ENCODE measurements around the gene FOXP1. TPM values are rescaled to one million over a fixed set of nuclear protein-coding genes. Genes with fewer than 3 reads are reported as not detected.

Gene FOXP1
- total and polyA plus RNA-seq, 7 experiments from 2014 or later: 104 to 537 (median 444) TPM

GRCh38 chr3:71065764-71066013, 517.8 kb downstream of the FOXP1 start:
- Histone ChIP-seq H3K9me3 (ENCODE audit: control insufficient read depth in 2 of 3, low read length in 3 of 3) (no peaks in the 10 kb centered on the region), H3K36me3 (ENCODE audit: control insufficient read depth in 2 of 3, insufficient read depth in 3 of 3, low read length in 3 of 3) (peaks cover 0 to 4% (median 0%) of the 10 kb centered on the region in 3 experiments), H3K4me1 (ENCODE audit: control insufficient read depth in 2 of 2, insufficient read depth in 2 of 2, low read length in 2 of 2) (peaks cover 59 to 61% of the 10 kb centered on the region in 2 donors), H3K27ac (ENCODE audit: low read depth, low read length) (peak overlapping the region; percentile 92), H3K4me3 (ENCODE audit: low read length) (peak overlapping the region; percentile 73), H3K27me3 (ENCODE audit: control insufficient read depth in 2 of 2, insufficient read depth in 2 of 2, low read length in 2 of 2) (no peaks in the 10 kb centered on the region)
- H3K4me3 Mint-ChIP-seq: peak overlapping the region in 9 of 10 donors; percentile 90 to 97 (median 95)
- ChIA-PET CTCF (interaction anchor here (0.7 to 1.4 kb wide), 2 partner anchors 60 to 61 kb away, joined by 3 read pairs; no protein-coding TSS in a partner anchor), POLR2A (interaction anchor here (1.0 to 6.3 kb wide), 7 partner anchors 13 to 517 kb away, joined by 3 to 48 read pairs (median 4); partner anchors contain the start of gene FOXP1)
- H3K27ac Mint-ChIP-seq: peak overlapping the region in 7 of 9 donors; percentile 96 to 99 (median 98)
- peaks cover 0 to 2% (median 0%) of the 10 kb centered on the region in 5 donors for H3K36me3 Mint-ChIP-seq
- DNase-seq (no peak), ATAC-seq (no peak)
- peaks cover 48 to 69% (median 67%) of the 10 kb centered on the region in 7 donors for H3K4me1 Mint-ChIP-seq
- intact Hi-C loops (cut with micrococcal nuclease): loop anchor here (1.0 to 10.0 kb wide), 16 partner anchors 8 to 1981 kb away; partner anchors contain the start of genes ARL6IP5 (in 1 of the 2) and UBA3 (in 1 of the 2)
- H3K9me3 Mint-ChIP-seq: peaks cover 0 to 4% (median 0%) of the 10 kb centered on the region in 11 donors
- no peaks in the 10 kb centered on the region for H3K27me3 Mint-ChIP-seq

DNA sequence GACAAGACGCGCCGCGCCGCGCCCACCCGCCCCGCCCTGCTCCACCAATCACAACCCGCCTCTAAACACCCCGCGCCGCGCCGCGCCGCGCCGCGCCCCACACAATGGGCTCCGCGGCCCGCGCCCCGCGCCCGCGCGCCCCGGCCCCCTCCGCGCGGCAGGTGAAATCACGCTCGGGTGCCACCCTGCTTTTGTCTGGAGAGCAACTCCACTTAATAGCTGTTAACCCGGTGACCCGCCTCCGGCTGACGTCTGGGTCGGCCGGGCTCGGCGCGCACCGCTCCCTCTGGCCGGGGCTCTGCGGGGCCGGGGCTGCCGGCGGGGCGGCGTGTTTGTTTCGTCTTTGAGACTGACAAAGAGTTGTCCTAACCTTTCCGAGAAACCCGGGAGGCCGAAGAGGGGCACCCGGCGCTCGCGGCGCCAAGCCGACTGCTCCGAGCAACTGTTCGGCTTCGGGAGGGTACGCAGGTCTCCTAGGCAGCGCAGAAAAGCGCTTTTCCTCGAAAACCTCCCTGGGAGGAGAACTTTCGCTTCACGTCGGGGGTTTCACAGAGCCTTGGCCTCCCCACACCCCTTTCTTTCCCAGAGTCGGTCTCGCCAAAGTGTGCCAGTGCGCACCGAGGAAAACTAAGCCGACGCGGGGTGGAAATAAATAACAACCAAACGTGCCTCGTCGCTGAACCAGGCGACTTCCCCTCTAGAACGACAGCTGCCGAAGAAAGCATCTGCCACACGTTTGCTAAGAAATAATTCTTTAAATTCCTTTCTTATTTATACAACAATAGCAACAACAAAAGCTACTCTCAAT, 518.4 kb downstream of the FOXP1 start:
- Mint-ChIP-seq H3K9me3 (peaks cover 0 to 4% (median 0%) of the 10 kb centered on the region in 11 donors), H3K4me3 (peak overlapping the region in 9 of 10 donors; percentile 90 to 97 (median 95)), H3K27me3 (no peaks in the 10 kb centered on the region), H3K4me1 (peaks cover 49 to 69% (median 67%) of the 10 kb centered on the region in 7 donors), H3K36me3 (peaks cover 0 to 2% (median 0%) of the 10 kb centered on the region in 5 donors), H3K27ac (peak overlapping the region in 7 of 9 donors; percentile 96 to 99 (median 98))
- CTCF ChIA-PET: interaction anchor here (0.7 to 1.4 kb wide), 2 partner anchors 59 to 61 kb away, joined by 3 read pairs; no protein-coding TSS in a partner anchor
- Histone ChIP-seq H3K36me3 (ENCODE audit: control insufficient read depth in 2 of 3, insufficient read depth in 3 of 3, low read length in 3 of 3) (peaks cover 0 to 4% (median 0%) of the 10 kb centered on the region in 3 experiments), H3K9me3 (ENCODE audit: control insufficient read depth in 2 of 3, low read length in 3 of 3) (no peaks in the 10 kb centered on the region), H3K27me3 (ENCODE audit: control insufficient read depth in 2 of 2, insufficient read depth in 2 of 2, low read length in 2 of 2) (no peaks in the 10 kb centered on the region), H3K27ac (ENCODE audit: low read depth, low read length) (peak overlapping the region; percentile 92), H3K4me1 (ENCODE audit: control insufficient read depth in 2 of 2, insufficient read depth in 2 of 2, low read length in 2 of 2) (peaks cover 55 to 64% of the 10 kb centered on the region in 2 donors), H3K4me3 (ENCODE audit: low read length) (peak overlapping the region; percentile 73)
- POLR2A ChIA-PET: interaction anchor here (1.0 to 6.3 kb wide), 7 partner anchors 13 to 518 kb away, joined by 3 to 48 read pairs (median 4); partner anchors contain the start of gene FOXP1
- DNase-seq (peak; percentile 54 to 75 (median 66)), ATAC-seq (peak; percentile 67)
- intact Hi-C loops (cut with micrococcal nuclease): loop anchor here (1.0 to 10.0 kb wide), 22 partner anchors 8 to 1980 kb away; partner anchors contain the start of genes ARL6IP5 (in 1 of the 2) and UBA3 (in 1 of the 2)

- Histone ChIP-seq H3K27ac (ENCODE audit: low read depth, low read length) (peak overlapping the region; percentile 82), H3K27me3 (ENCODE audit: control insufficient read depth in 2 of 2, insufficient read depth in 2 of 2, low read length in 2 of 2) (no peaks in the 10 kb centered on the region), H3K4me3 (ENCODE audit: low read length) (peak overlapping the region; percentile 74), H3K4me1 (ENCODE audit: control insufficient read depth in 2 of 2, insufficient read depth in 2 of 2, low read length in 2 of 2) (peaks cover 55 to 64% of the 10 kb centered on the region in 2 donors), H3K36me3 (ENCODE audit: control insufficient read depth in 2 of 3, insufficient read depth in 3 of 3, low read length in 3 of 3) (peaks cover 0 to 4% (median 0%) of the 10 kb centered on the region in 3 experiments), H3K9me3 (ENCODE audit: control insufficient read depth in 2 of 3, low read length in 3 of 3) (no peaks in the 10 kb centered on the region)
- Mint-ChIP-seq H3K27me3 (no peaks in the 10 kb centered on the region), H3K4me1 (peaks cover 47 to 69% (median 67%) of the 10 kb centered on the region in 7 donors), H3K36me3 (peaks cover 0 to 2% (median 0%) of the 10 kb centered on the region in 5 donors), H3K9me3 (peaks cover 0 to 4% (median 0%) of the 10 kb centered on the region in 11 donors), H3K4me3 (no peak overlapping the region), H3K27ac (no peak overlapping the region)
- DNase-seq: peak in 8 of 9 donors; percentile 35 to 86 (median 84)
- ChIA-PET CTCF (interaction anchor here (0.6 to 1.4 kb wide), 3 partner anchors 10 to 60 kb away, joined by 3 to 4 read pairs (median 4); no protein-coding TSS in a partner anchor), POLR2A (interaction anchor here (0.7 to 6.3 kb wide), 7 partner anchors 12 to 660 kb away, joined by 3 to 48 read pairs (median 3); partner anchors contain the start of gene FOXP1)
- peak; percentile 64 for ATAC-seq
- intact Hi-C loops (cut with micrococcal nuclease): loop anchor here (1.0 to 10.0 kb wide), 17 partner anchors 8 to 1980 kb away; partner anchors contain the start of genes ARL6IP5 (in 1 of the 2) and UBA3 (in 1 of the 2)
Measured at GRCh38 chr3:71064291-71064955, 519.1 kb downstream of the FOXP1 start.

GRCh38 chr3:71063773-71064290, 519.7 kb downstream of the FOXP1 start:
- no peaks in the 10 kb centered on the region for H3K9me3 ChIP-seq (ENCODE audit: control insufficient read depth in 2 of 3, low read length in 3 of 3)
- intact Hi-C loops (cut with micrococcal nuclease): loop anchor here (1.0 to 10.0 kb wide), 18 partner anchors 8 to 1979 kb away; partner anchors contain the start of genes ARL6IP5 (in 1 of the 2) and UBA3 (in 1 of the 2)
- ATAC-seq (peak; percentile 28), DNase-seq (peak in 2 of 9 donors; percentile 53 to 60)
- H3K27ac ChIP-seq (ENCODE audit: low read depth, low read length): peak overlapping the region; percentile 82
- peaks cover 0 to 2% (median 0%) of the 10 kb centered on the region in 5 donors for H3K36me3 Mint-ChIP-seq
- no peaks in the 10 kb centered on the region for H3K27me3 ChIP-seq (ENCODE audit: control insufficient read depth in 2 of 2, insufficient read depth in 2 of 2, low read length in 2 of 2)
- H3K4me1 Mint-ChIP-seq: peaks cover 51 to 69% (median 67%) of the 10 kb centered on the region in 7 donors
- no peak overlapping the region for H3K27ac Mint-ChIP-seq
- CTCF ChIA-PET: interaction anchor here (0.6 to 1.1 kb wide), 2 partner anchors 9 to 59 kb away, joined by 4 read pairs; no protein-coding TSS in a partner anchor
- peaks cover 0 to 4% (median 0%) of the 10 kb centered on the region in 11 donors for H3K9me3 Mint-ChIP-seq
- peaks cover 0 to 4% (median 0%) of the 10 kb centered on the region in 3 experiments for H3K36me3 ChIP-seq (ENCODE audit: control insufficient read depth in 2 of 3, insufficient read depth in 3 of 3, low read length in 3 of 3)
- POLR2A ChIA-PET: interaction anchor here (0.7 to 6.3 kb wide), 10 partner anchors 11 to 661 kb away, joined by 3 to 48 read pairs (median 4); partner anchors contain the start of gene FOXP1
- peaks cover 54 to 60% of the 10 kb centered on the region in 2 donors for H3K4me1 ChIP-seq (ENCODE audit: control insufficient read depth in 2 of 2, insufficient read depth in 2 of 2, low read length in 2 of 2)
- H3K4me3 Mint-ChIP-seq: no peak overlapping the region
- no peaks in the 10 kb centered on the region for H3K27me3 Mint-ChIP-seq
- H3K4me3 ChIP-seq (ENCODE audit: low read length): peak overlapping the region; percentile 74

- Histone ChIP-seq H3K9me3 (ENCODE audit: control insufficient read depth in 2 of 3, low read length in 3 of 3) (no peaks in the 10 kb centered on the region), H3K36me3 (ENCODE audit: control insufficient read depth in 2 of 3, insufficient read depth in 3 of 3, low read length in 3 of 3) (peaks cover 0 to 4% (median 0%) of the 10 kb centered on the region in 3 experiments), H3K27me3 (ENCODE audit: control insufficient read depth in 2 of 2, insufficient read depth in 2 of 2, low read length in 2 of 2) (no peaks in the 10 kb centered on the region), H3K27ac (ENCODE audit: low read depth, low read length) (peak overlapping the region; percentile 82), H3K4me3 (ENCODE audit: low read length) (peak overlapping the region; percentile 74), H3K4me1 (ENCODE audit: control insufficient read depth in 2 of 2, insufficient read depth in 2 of 2, low read length in 2 of 2) (peaks cover 55 to 56% of the 10 kb centered on the region in 2 donors)
- ATAC-seq: peak; percentile 18
- ChIA-PET POLR2A (interaction anchor here (0.8 to 6.3 kb wide), 15 partner anchors 11 to 519 kb away, joined by 3 to 48 read pairs (median 3); no protein-coding TSS in a partner anchor), CTCF (interaction anchor here (0.6 to 1.5 kb wide), 8 partner anchors 9 to 86 kb away, joined by 3 to 4 read pairs (median 4); no protein-coding TSS in a partner anchor)
- peaks cover 0 to 2% (median 0%) of the 10 kb centered on the region in 5 donors for H3K36me3 Mint-ChIP-seq
- peak in 7 of 9 donors; percentile 33 to 56 (median 49) for DNase-seq
- H3K27me3 Mint-ChIP-seq: peaks cover 0 to 1% (median 0%) of the 10 kb centered on the region in 5 donors
- intact Hi-C loops (cut with micrococcal nuclease): loop anchor here (1.0 to 10.0 kb wide), 8 partner anchors 13 to 1978 kb away; partner anchors contain the start of genes ARL6IP5 (in 1 of the 2) and UBA3 (in 1 of the 2)
- peaks cover 48 to 70% (median 68%) of the 10 kb centered on the region in 7 donors for H3K4me1 Mint-ChIP-seq
- H3K9me3 Mint-ChIP-seq: peaks cover 0 to 4% (median 0%) of the 10 kb centered on the region in 11 donors
- H3K4me3 Mint-ChIP-seq: no peak overlapping the region
- H3K27ac Mint-ChIP-seq: no peak overlapping the region
Measured at GRCh38 chr3:71062952-71063772, 520.4 kb downstream of the FOXP1 start.

All from naive thymus-derived CD4-positive, alpha-beta T cell (primary cell).